Eye (tissue), 1 donor: Measurements from ENCODE around the gene ADI1.
A peak's percentile ranks its signal among the peaks of the same experiment; 100 is the strongest.

Experiments used
- DNase-seq: peaks from one replicate; pipeline ENCODE4 v3.0.0-alpha.2; 2015

Gene ADI1

DNA sequence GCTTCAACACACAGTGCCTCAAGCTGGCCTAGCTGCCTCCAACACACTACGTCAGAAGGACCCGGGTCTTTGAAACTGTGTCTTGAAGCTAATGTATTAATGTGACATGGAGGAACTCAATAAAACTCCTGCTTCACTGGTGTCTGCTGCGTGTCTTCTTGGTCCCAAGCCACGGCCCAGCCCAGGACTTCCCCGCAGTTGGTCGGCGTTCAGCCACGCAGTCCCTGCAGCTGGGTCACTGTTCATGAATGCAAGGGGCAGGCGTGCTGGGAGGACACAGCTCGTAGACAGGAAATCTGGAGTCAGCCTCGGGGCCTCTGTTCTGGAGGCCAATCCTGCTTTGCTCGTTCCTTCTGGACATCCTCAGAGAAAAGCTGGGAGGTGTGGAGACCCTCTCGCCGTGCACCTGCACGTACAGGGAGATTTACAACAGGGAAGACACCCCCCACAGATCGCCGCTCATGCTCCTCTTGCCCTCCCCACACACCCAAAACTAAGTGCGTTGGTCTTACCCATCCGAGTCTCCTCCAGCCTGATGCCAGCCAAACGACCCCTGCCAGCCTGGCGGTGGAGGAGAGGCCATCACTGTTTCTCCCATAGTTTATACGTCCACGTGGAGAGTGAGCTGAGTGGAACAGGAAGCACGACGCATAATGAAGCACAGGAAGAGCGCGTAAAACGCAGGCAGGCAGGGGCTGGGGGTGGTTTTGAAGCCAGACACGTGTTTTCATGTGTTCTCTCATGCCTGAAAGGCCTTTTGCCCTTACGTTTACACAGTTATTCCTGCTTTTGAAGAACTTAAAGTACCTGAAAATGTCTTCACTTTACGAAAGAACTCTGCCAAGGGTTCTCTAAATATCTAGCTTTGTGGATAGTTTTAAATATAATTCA, 39.7 kb downstream of the ADI1 start:
- DNase-seq: no peak

DNA sequence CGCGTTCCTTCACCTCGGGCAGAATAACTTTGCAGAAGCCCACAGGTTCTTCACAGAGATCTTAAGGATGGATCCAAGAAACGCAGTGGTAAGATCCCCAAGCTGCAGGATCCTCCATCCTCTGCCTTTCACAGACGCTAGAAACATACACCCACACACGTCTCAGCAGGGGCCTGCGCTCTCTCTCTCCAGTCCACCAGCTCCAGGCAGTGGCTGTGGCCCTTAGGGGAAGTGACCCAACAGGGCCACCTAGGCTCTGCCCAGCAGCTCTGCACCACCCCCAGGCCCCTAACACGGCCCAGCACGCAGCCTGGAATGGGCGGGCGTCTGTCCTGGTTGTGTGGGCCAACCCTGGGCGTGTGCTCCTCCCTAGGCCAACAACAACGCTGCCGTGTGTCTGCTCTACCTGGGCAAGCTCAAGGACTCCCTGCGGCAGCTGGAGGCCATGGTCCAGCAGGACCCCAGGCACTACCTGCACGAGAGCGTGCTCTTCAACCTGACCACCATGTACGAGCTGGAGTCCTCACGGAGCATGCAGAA, 40.4 kb downstream of the ADI1 start:
- no peak for DNase-seq

- no peak for DNase-seq
These were observed 42.4 kb downstream of the ADI1 start for GRCh38 chr2:3476985-3477327.

- no peak for DNase-seq
These were observed 42.9 kb downstream of the ADI1 start for GRCh38 chr2:3476321-3476984.

- no peak for DNase-seq
These were observed 43.6 kb downstream of the ADI1 start for GRCh38 chr2:3475771-3476170.

DNA sequence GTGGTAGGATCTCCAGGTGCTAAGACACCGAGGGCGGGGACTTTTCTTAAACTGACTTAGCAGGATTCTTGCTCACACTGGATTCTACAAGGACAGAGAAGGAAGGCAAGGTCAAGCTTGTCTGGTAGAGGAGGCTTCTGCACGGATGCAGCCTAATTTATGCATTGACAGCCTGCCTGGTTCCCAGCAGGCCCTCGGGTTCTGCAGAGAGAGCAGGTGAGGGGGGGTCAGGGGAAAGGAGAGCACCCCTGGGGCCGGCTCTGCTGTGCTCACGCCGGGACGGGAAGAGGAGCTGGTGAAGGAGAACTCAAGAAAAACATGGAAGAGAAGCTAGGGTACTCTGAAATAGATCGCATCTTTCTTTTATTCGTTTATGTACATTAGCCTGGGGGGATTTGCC, 46.4 kb downstream of the ADI1 start:
- DNase-seq: peak; percentile 65

GRCh38 chr2:3472296-3472695, 47.0 kb downstream of the ADI1 start:
- DNase-seq: no peak

- DNase-seq: no peak
These were observed 48.2 kb downstream of the ADI1 start for GRCh38 chr2:3470856-3471737.

DNA sequence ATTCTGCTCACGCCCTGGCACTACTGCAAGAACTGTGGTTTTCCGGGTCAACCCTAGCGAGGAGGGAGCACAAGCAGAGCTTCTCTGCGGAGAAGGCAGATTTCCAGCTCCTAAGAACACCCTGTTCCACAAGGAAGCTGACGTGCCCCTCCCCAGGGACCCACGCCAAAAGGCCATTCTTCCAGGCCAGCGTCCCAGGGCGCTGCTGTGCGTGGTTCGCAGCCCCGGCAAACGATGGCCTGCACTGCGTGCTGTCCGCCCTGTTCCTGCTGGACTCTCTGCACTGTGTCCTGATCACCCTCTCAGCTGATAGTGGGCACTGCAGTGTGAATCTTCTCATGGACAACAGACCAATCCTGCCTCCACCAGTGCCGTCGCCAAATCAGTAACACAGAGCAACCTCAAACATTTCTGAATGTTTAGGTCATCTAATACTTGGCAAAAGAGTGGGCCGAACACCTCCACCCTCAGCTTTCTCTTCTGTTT, 49.1 kb downstream of the ADI1 start:
- DNase-seq: no peak

DNA sequence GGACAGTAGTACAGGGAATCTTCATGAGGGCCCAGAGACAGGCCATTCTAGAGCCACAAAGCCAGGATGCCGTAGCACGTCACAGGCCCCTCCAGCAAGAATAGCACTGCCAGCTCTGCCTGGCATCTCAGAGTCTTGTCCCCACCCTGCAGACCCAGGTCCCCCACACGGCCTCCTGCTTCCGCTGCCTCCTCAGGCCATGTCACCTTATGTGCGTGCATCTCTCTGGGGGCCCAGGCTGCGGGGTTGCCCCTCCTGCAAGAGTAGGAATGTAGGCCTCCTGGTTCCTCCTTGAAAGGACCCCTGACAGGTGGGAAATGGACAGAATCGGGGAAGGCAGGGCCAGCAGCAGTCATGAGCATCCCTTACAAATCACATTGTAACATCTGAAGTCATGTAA, 49.8 kb downstream of the ADI1 start:
- no peak for DNase-seq

GRCh38 chr2:3468296-3468988, 50.9 kb downstream of the ADI1 start:
- DNase-seq: no peak

DNA sequence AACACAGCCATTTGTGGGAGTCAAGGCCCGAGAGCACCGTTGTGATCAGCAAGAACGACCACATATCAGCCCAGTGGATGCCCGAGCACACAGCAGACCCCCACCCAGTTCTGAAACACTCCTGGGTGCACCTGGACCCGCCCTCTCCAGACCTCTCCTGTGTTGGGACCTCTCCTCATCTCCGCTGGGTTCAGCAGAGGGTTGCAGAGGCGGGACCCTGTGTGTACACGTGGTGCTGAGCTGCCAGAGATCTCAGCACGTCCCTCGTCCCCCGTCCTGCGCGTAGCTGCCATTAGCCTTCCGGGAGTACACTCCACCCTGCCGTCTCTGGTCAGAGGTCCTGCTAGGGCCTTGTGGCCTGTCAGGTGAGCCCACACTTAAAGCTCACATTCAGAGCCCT, 51.7 kb downstream of the ADI1 start:
- DNase-seq: no peak

DNA sequence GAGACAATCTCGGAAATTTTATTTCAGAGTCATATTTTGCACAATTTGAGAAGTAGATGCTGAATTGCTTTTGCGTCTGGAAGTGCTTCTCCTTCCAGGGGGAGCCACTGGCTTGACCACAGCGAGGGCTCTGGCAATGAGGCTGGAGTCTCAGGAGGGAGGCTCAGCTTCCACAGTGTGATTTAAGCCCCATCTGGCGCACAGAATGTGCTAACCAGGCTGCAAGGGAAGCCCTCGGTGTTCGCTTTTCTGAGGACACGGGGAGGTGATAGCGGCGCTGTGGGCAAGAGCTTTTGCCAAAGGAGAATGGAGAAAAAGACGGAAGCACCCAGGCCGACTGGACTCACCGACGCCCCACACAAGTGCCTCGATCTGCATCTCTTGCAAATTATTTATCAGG, 52.4 kb downstream of the ADI1 start:
- no peak for DNase-seq

DNA sequence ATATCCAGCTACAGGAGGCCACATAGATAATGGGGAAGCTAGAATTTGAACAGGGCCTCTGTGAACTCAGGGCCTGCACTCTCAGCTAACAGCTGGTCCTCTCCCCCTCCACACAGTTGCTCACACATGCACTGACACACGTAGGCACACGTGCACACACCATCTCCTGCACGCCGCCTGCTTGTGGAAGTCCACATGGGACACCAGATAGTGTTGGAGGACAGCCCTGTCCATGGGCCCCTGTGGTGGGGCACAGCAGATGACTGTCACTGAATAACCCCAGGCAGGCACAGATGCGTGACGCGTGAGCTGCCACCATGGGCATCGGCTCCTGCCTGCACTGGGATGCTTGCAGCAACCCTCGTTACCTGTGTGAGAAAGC, 52.9 kb downstream of the ADI1 start:
- no peak for DNase-seq

DNA sequence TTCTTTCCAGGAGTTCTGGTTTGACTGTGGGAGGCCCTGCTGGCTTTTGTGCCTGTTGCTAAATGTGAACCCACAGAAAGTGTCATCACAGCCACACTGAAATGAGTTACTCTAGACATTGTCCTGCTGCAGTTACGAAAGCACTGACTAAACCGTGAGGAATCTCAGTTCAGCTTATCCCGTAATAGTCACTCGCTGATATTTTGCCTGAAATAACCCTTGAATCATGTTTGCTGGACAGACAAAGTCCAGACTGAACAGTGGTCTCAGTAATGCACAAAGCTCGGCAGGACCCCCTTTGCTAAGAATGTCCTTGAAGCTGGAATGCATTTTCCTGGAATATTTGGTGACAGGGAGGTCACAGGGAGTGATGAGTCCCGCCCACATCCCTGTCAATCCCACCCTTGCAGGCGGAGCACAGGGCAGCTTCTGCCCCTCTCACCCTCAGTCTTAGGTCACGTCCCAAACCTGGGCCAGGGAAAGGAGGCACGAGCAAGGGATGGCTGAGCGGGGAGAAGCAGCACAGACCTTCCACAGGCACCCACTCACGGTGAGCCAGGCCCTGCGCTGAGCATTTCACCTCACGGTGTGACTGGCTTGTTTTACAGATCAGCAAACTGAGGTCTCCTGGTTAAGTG, 53.4 kb downstream of the ADI1 start:
- no peak for DNase-seq

DNA sequence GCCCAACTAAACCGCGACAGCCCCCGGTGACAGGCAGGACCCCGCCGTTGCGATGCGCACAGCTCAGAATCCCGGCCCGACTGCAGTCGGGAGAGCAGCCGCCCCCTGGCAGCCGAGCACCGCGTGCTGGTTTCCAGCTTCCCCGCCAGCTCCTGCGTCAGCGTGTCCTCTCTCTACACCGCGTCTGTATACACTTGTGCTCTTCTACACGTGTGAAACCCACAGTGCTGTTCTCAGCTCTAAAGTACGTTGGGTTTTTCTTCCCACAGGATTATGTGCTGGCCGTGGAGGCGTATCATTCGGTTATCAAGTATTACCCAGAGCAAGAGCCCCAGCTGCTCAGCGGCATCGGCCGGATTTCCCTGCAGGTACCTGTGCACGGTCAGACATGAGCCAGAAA, 54.0 kb downstream of the ADI1 start:
- no peak for DNase-seq

DNA sequence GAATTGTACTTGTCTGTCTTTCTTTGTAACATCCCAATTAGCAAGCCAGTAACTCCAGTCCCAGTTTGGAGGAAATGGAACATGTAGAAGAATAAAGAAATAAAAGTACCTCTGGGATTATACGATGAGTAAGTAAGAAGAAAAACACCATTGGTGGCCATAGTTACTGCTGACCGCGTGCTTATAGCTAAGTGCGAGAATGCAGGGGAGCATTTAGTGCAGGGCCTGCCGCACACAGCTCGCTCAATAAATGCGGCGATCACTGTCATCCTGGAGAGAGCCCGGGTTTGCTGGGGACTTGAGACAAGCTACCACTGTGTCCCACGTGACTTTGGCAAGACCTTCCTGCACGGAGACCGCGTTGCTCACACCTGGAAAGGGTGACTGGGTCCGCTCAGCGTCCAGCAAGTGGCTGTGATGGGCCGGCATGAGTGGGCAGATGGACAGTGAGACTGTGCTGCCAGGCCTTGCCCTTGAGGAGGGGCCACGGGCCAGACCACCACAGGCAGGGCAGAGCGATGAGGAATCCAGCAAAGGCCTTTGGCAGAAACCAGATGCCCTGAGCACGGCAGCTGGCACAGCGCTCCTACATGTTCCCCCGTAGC, 54.8 kb downstream of the ADI1 start:
- DNase-seq: no peak

- DNase-seq: no peak
These were observed 55.4 kb downstream of the ADI1 start for GRCh38 chr2:3463944-3464343.

- DNase-seq: no peak
These were observed 56.0 kb downstream of the ADI1 start for GRCh38 chr2:3463186-3463835.

DNA sequence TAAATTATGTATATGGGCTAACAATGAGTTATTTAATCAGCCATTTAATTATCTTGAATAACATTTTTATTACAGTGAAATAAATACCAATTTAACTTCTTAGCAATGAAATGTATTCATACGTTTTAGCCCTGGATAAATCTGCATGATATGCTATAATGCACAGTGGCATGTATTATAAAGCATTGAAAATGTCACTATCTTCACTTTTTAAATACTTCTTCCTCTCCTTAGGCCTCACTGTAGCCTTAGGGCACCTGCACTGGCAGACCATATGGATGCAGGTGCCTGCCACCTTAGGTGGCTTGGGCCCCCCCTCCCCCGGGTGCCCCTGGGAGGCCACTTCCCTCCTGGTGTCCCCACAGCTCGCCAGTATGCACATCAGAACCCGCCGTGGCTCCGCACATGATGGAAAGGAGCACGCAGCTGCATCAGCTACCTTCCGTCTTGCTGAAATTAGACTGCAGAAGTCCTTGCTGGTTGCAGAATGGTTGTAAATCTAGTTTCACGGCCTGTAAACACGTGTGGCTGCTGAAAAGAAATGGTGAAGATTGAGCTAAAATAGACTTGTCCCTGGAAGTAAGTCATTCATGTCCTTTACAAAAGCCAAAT, 56.7 kb downstream of the ADI1 start:
- DNase-seq: no peak
